A549 (cell line): ENCODE measurements around the gene SLC16A2. TPM values are rescaled to one million over a fixed set of nuclear protein-coding genes. Genes with fewer than 3 reads are reported as not detected.

Experiments
- ATAC-seq, 2 experiments: fragments of 200-7000 bp in 1 of 2; fragments of >200 bp in 1 of 2; cut with Nextera tagmentation in 1 of 2; cut with Tn5 transposase in 1 of 2; 3 replicates each; pipeline versions ENCODE4 v1.8.0 to v1.9.1; 2018 to 2020; ENCODE audit warnings: mild to moderate bottlenecking in 1 of 2, moderate library complexity in 1 of 2
- CTCF ChIA-PET: fragments of 300-600 bp; sonication (Branson Sonifier 250); formaldehyde crosslinking; extraction: SDS; loops from one replicate; lab custom pipeline; 2021; ENCODE audit warnings: antibody characterized with exemption, inconsistent platforms; lab: Yijun Ruan, JAX
- POLR2A ChIA-PET: fragments of 350-600 bp; formaldehyde crosslinking; extraction: SDS; loops from one replicate; lab custom pipeline; 2021; ENCODE audit warnings: antibody characterized with exemption, inconsistent platforms; lab: Yijun Ruan, JAX
- DNase-seq, 2 experiments: peaks; one replicate each; pipeline versions ENCODE4 v3.0.0 to v3.0.0-alpha.2; 2011 to 2016; ENCODE audit warnings: low read depth in 1 of 2, low spot score in 1 of 2
- FAIRE-seq: peaks from 2 replicates; lab custom pipeline; 2011; peaks lifted over from hg19 to GRCh38; lab: Jason Lieb, UNC
- H3K27ac ChIP-seq, 2 experiments: fragments of >200 bp; sonication (Bioruptor Twin); formaldehyde crosslinking; 3 replicates each; pipeline ENCODE4 v1.5.1; 2016 to 2017
- H3K4me1 ChIP-seq: fragments of >200 bp; sonication (Bioruptor Twin); formaldehyde crosslinking; 3 replicates; pipeline ENCODE4 v1.6.1; 2016
- H3K4me2 ChIP-seq: fragments of >200 bp; sonication (Bioruptor Twin); formaldehyde crosslinking; 3 replicates; pipeline ENCODE4 v1.6.1; 2016
- H3K4me3 ChIP-seq: fragments of >200 bp; sonication (Bioruptor Twin); formaldehyde crosslinking; 3 replicates; pipeline ENCODE4 v1.5.1; 2016
- H3K9me3 ChIP-seq: fragments of >200 bp; sonication (Bioruptor Twin); formaldehyde crosslinking; 3 replicates; pipeline ENCODE4 v1.6.1; 2016
- BCL3 ChIP-seq: fragments of >200 bp; sonication (Bioruptor Twin); formaldehyde crosslinking; IDR thresholded peaks from 3 replicates; pipeline ENCODE4 v1.6.1; 2016
- CBX2 ChIP-seq: fragments of 200-600 bp; sonication (generic); IDR thresholded peaks from 2 replicates; pipeline ENCODE4 v1.6.1; 2016; ENCODE audit warnings: low read depth, mild to moderate bottlenecking, borderline replicate concordance
- CBX8 ChIP-seq: fragments of 200-600 bp; sonication (generic); IDR thresholded peaks from 2 replicates; pipeline ENCODE4 v1.6.1; 2016
- CEBPB ChIP-seq, 2 experiments: fragments of >200 bp in 1 of 2; sonication (Bioruptor Twin) in 1 of 2; formaldehyde crosslinking in 1 of 2; IDR thresholded peaks; 2 replicates each; pipeline ENCODE4 v1.6.1; 2012 to 2016
- CHD2 ChIP-seq: fragments of 150-350 bp; IDR thresholded peaks from 2 replicates; pipeline ENCODE4 v1.6.1; 2014; ENCODE audit warnings: low read length; ENCODE audit not compliant: partially characterized antibody
- CHD4 ChIP-seq: fragments of 200-600 bp; sonication (generic); IDR thresholded peaks from 2 replicates; pipeline ENCODE4 v1.6.1; 2016; ENCODE audit warnings: antibody characterized with exemption, mild to moderate bottlenecking, borderline replicate concordance
- CTCF ChIP-seq: fragments of >200 bp; sonication (Bioruptor Twin); formaldehyde crosslinking; IDR thresholded peaks from 3 replicates; pipeline ENCODE4 v1.5.1; 2016
- EHMT2 ChIP-seq: fragments of 200-600 bp; sonication (generic); IDR thresholded peaks from 2 replicates; pipeline ENCODE4 v1.6.1; 2016; ENCODE audit warnings: antibody characterized with exemption, low read depth, mild to moderate bottlenecking, moderate library complexity
- ESRRA ChIP-seq: fragments of 150-350 bp; IDR thresholded peaks from 2 replicates; pipeline ENCODE4 v1.6.1; 2014; ENCODE audit warnings: mild to moderate bottlenecking, low read length, borderline replicate concordance
- FOSL2 ChIP-seq, 2 experiments: fragments of 450-650 bp in 1 of 2; fragments of >200 bp in 1 of 2; sonication (Bioruptor Twin) in 1 of 2; formaldehyde crosslinking; IDR thresholded peaks; 2 replicates each; pipeline versions ENCODE4 v1.5.0 to v1.6.1; 2016 to 2020; ENCODE audit warnings: mild to moderate bottlenecking in 1 of 2, moderate library complexity in 1 of 2
- HES2 ChIP-seq: fragments of >200 bp; sonication (Bioruptor Twin); formaldehyde crosslinking; IDR thresholded peaks from 2 replicates; pipeline ENCODE4 v1.6.1; 2016
- HMGXB4 ChIP-seq: fragments of 250-450 bp; sonication (Bioruptor Pico); IDR thresholded peaks from 2 replicates; pipeline ENCODE4 v1.5.0; 2021; ENCODE audit warnings: mild to moderate bottlenecking, moderate library complexity, borderline replicate concordance
- HOXB13 ChIP-seq: fragments of 250-450 bp; sonication (Bioruptor Pico); IDR thresholded peaks from 2 replicates; pipeline ENCODE4 v1.5.0; 2020; ENCODE audit warnings: low read depth, mild to moderate bottlenecking, moderate library complexity
- NFE2L2 ChIP-seq: fragments of 150-350 bp; conservative IDR thresholded peaks from 2 replicates; pipeline ENCODE4 v1.6.1; 2014; ENCODE audit warnings: low read length
- NR3C1 ChIP-seq: fragments of >200 bp; sonication (Bioruptor Twin); formaldehyde crosslinking; IDR thresholded peaks from 3 replicates; pipeline ENCODE4 v1.6.1; 2017
- POLR2A ChIP-seq: IDR thresholded peaks from 2 replicates; pipeline ENCODE4 v1.6.1; 2012; ENCODE audit warnings: mild to moderate bottlenecking, low read length
- RAD21 ChIP-seq, 2 experiments: fragments of >200 bp in 1 of 2; sonication (Bioruptor Twin) in 1 of 2; formaldehyde crosslinking in 1 of 2; IDR thresholded peaks in 1 of 2; conservative IDR thresholded peaks in 1 of 2; 2 replicates in 1 of 2; 3 replicates in 1 of 2; pipeline ENCODE4 v1.6.1; 2012 to 2018; ENCODE audit warnings: inconsistent platforms in 1 of 2
- RFX5 ChIP-seq: fragments of 450-650 bp; IDR thresholded peaks from 2 replicates; pipeline ENCODE4 v1.7.1; 2014; ENCODE audit warnings: antibody characterized with exemption, mild to moderate bottlenecking, moderate library complexity
- RNF2 ChIP-seq: fragments of 200-600 bp; sonication (generic); IDR thresholded peaks from 2 replicates; pipeline ENCODE4 v1.6.1; 2016; ENCODE audit warnings: low read depth, mild to moderate bottlenecking, antibody characterized with exemption, moderate library complexity, borderline replicate concordance
- SREBF2 ChIP-seq: fragments of 450-650 bp; IDR thresholded peaks from 2 replicates; pipeline ENCODE4 v1.6.1; 2014; ENCODE audit warnings: mild to moderate bottlenecking, moderate library complexity
- USF2 ChIP-seq: fragments of 450-650 bp; IDR thresholded peaks from 2 replicates; pipeline ENCODE4 v1.6.1; 2014; ENCODE audit warnings: antibody characterized with exemption
- WGBS: methylation state at CpG from one replicate; pipeline ENCODE4 v1.1.6; 2017; ENCODE audit errors: missing lambda C conversion rate; 5-methylcytosine and 5-hydroxymethylcytosine counted together
- polyA plus RNA-seq, 4 experiments: library from polyadenylated mRNA; depleted of rRNA in 3 of 4; stranded (reverse); fragments of >200 nt; fragmentation: RNase III in 1 of 4; extraction: RNeasy Plus Mini Kit Qiagen cat#74134 plus additional on column Dnase treatment in 1 of 4; gene quantifications; 2 replicates in 3 of 4; 3 replicates in 1 of 4; pipeline ENCODE4 v1.2.3, GENCODE V29; 2011 to 2017
- TF ChIP-seq, protein P1 (sequence below): IDR thresholded peaks from 2 replicates; pipeline ENCODE4 v1.6.1; 2012
- TF ChIP-seq, protein P2 (sequence below): fragments of 200-600 bp; sonication (generic); IDR thresholded peaks from 2 replicates; pipeline ENCODE4 v1.6.1; 2016; ENCODE audit warnings: antibody characterized with exemption, mild to moderate bottlenecking, moderate library complexity

Gene SLC16A2
- polyA plus RNA-seq, 2 of the 4 experiments (the other 2 are of a cell fraction): 9.7 to 19.2 TPM

- no peak for FAIRE-seq
- no peak overlapping the region for H3K4me3 ChIP-seq
- ATAC-seq: no peak
- H3K4me1 ChIP-seq: no peaks in the 10 kb centered on the region
- TF ChIP-seq CBX8: no peak
- no peak for TF ChIP-seq CBX2
- no peak for TF ChIP-seq RAD21 (conservative IDR thresholded peaks at IDR 0.05 in 1 of 2, IDR thresholded peaks at IDR 0.05 in 1 of 2)
- TF ChIP-seq RNF2: no peak
- TF ChIP-seq CEBPB (IDR thresholded peaks at IDR 0.05): no peak
- TF ChIP-seq, protein P1, sequence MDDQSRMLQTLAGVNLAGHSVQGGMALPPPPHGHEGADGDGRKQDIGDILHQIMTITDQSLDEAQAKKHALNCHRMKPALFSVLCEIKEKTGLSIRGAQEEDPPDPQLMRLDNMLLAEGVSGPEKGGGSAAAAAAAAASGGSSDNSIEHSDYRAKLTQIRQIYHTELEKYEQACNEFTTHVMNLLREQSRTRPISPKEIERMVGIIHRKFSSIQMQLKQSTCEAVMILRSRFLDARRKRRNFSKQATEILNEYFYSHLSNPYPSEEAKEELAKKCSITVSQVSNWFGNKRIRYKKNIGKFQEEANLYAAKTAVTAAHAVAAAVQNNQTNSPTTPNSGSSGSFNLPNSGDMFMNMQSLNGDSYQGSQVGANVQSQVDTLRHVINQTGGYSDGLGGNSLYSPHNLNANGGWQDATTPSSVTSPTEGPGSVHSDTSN: no peak
- TF ChIP-seq CHD2: no peak
- TF ChIP-seq ESRRA: no peak
- no peak for TF ChIP-seq USF2
- no peak for TF ChIP-seq FOSL2 (IDR thresholded peaks at IDR 0.05)
- no peak for TF ChIP-seq FOSL2 (CRISPR knock-in tag; IDR thresholded peaks at IDR 0.05)
- TF ChIP-seq NR3C1: no peak
- no peak for TF ChIP-seq NFE2L2
- no peak for TF ChIP-seq CHD4
- TF ChIP-seq CTCF: no peak
- no peak for TF ChIP-seq RFX5
- no peaks in the 10 kb centered on the region for H3K9me3 ChIP-seq
- WGBS: 97% methylated on average over 1 of the region's 1 CpG
- no peak for DNase-seq
- H3K27ac ChIP-seq: no peak overlapping the region
- POLR2A ChIA-PET: no interaction called here
- CTCF ChIA-PET: no interaction called here
- H3K4me2 ChIP-seq: no peak overlapping the region
Observed at GRCh38 chrX:74395556-74395955, 25.7 kb upstream of the SLC16A2 start.

DNA sequence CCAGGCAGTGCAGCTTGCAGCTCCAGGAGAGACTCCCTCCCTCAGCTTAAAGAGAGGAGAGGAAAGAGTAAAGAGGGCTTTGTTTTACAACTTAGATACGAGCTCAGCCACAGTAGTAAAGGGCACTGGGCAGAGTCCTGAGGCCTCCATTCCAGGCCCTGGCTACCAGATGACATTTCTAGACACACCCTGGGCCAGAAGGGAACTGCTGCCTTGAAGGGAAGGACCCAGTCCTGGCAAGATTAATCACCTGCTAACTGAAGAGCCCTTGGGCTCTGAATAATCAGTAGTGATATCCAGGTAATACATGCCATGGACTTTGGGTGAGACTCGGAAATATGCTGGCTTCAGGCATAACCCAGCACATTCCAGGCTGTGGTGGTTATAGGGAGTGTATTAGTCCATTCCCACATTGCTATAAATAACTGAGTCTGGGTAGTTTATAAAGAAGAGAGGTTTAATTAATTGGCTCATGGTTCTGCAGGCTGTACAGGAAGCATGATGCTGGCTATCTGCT, 15.3 kb upstream of the SLC16A2 start:
- 65% methylated on average over 2 of the region's 2 CpGs for WGBS
- ChIA-PET CTCF (no interaction called here), POLR2A (no interaction called here)
- ATAC-seq (no peak), FAIRE-seq (no peak), DNase-seq (no peak)
- Histone ChIP-seq H3K4me1 (no peaks in the 10 kb centered on the region), H3K9me3 (no peaks in the 10 kb centered on the region), H3K27ac (no peak overlapping the region), H3K4me2 (no peak overlapping the region), H3K4me3 (no peak overlapping the region)
- TF ChIP-seq HES2 (no peak), HOXB13 (CRISPR knock-in tag) (no peak), CTCF (no peak), HMGXB4 (CRISPR knock-in tag) (no peak), BCL3 (no peak), EHMT2 (no peak), POLR2A (no peak), SREBF2 (no peak)
- TF ChIP-seq, protein P2, sequence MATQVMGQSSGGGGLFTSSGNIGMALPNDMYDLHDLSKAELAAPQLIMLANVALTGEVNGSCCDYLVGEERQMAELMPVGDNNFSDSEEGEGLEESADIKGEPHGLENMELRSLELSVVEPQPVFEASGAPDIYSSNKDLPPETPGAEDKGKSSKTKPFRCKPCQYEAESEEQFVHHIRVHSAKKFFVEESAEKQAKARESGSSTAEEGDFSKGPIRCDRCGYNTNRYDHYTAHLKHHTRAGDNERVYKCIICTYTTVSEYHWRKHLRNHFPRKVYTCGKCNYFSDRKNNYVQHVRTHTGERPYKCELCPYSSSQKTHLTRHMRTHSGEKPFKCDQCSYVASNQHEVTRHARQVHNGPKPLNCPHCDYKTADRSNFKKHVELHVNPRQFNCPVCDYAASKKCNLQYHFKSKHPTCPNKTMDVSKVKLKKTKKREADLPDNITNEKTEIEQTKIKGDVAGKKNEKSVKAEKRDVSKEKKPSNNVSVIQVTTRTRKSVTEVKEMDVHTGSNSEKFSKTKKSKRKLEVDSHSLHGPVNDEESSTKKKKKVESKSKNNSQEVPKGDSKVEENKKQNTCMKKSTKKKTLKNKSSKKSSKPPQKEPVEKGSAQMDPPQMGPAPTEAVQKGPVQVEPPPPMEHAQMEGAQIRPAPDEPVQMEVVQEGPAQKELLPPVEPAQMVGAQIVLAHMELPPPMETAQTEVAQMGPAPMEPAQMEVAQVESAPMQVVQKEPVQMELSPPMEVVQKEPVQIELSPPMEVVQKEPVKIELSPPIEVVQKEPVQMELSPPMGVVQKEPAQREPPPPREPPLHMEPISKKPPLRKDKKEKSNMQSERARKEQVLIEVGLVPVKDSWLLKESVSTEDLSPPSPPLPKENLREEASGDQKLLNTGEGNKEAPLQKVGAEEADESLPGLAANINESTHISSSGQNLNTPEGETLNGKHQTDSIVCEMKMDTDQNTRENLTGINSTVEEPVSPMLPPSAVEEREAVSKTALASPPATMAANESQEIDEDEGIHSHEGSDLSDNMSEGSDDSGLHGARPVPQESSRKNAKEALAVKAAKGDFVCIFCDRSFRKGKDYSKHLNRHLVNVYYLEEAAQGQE: no peak
